Endothelial cell of umbilical vein (primary cell): Measurements from ENCODE around the gene ZNF407. TPM values are rescaled to one million over a fixed set of nuclear protein-coding genes. Genes with fewer than 3 reads are reported as not detected.

Experiments used
- BruUV-seq: library from RNA; stranded (reverse); fragments of 400-500 nt; replicated peaks from 2 replicates; lab custom pipeline; 2021; lab: Mats Ljungman, UMichigan
- CTCF ChIA-PET: fragments of 300-600, 350-600 bp; sonication (Branson Sonifier 250); formaldehyde crosslinking; loops from one replicate; lab custom pipeline; 2021; ENCODE audit warnings: antibody characterized with exemption, inconsistent platforms; lab: Charles Lee
- POLR2A ChIA-PET: fragments of 300-600, 350-600 bp; sonication (Branson Sonifier 250); formaldehyde crosslinking; loops from one replicate; lab custom pipeline; 2021; ENCODE audit warnings: antibody characterized with exemption, inconsistent platforms; lab: Charles Lee
- DNase-seq: peaks from one replicate; pipeline ENCODE4 v3.0.0-alpha.2; 2011; ENCODE audit warnings: low read depth, low spot score
- FAIRE-seq: peaks from 2 replicates; lab custom pipeline; 2011; peaks lifted over from hg19 to GRCh38; lab: Jason Lieb, UNC
- H2AFZ ChIP-seq: 2 replicates; pipeline ENCODE4 v1.6.0; 2012; ENCODE audit warnings: low read depth, low read length, control low read depth, inconsistent platforms
- H3K27ac ChIP-seq: 2 replicates; pipeline ENCODE4 v1.5.1; 2011; ENCODE audit warnings: low read depth, mild to moderate bottlenecking, control low read depth, low read length, moderate library complexity; ENCODE audit not compliant: insufficient read depth
- H3K27me3 ChIP-seq, 2 experiments: 2 replicates each; pipeline versions ENCODE4 v1.6.0 to v1.6.1; 2011; ENCODE audit warnings: low read length in 2 of 2, mixed read lengths in 1 of 2; ENCODE audit not compliant: control insufficient read depth in 2 of 2, insufficient read depth in 2 of 2
- H3K36me3 ChIP-seq, 2 experiments: 2 replicates in 1 of 2; 3 replicates in 1 of 2; pipeline ENCODE4 v1.5.1; 2011; ENCODE audit warnings: low read length in 2 of 2, mild to moderate bottlenecking in 1 of 2, moderate library complexity in 1 of 2; ENCODE audit not compliant: control insufficient read depth in 2 of 2, insufficient read depth in 2 of 2; ENCODE audit errors: extremely low read depth in 1 of 2
- H3K4me1 ChIP-seq: 3 replicates; pipeline ENCODE4 v1.5.1; 2011; ENCODE audit warnings: mild to moderate bottlenecking, low read length; ENCODE audit not compliant: control insufficient read depth, insufficient read depth; ENCODE audit errors: extremely low read depth
- H3K4me2 ChIP-seq: 2 replicates; pipeline ENCODE4 v1.6.1; 2011; ENCODE audit warnings: low read length, control low read depth, mixed read lengths; ENCODE audit not compliant: insufficient read depth
- H3K4me3 ChIP-seq, 3 experiments: fragments of 200-600 bp in 1 of 3; sonication (generic), shearing (Covaris generic) in 1 of 3; replicated peaks in 1 of 3; 2 replicates each; pipeline ENCODE4 v1.5.1; 2011 to 2016; ENCODE audit warnings: control low read depth in 3 of 3, low read length in 3 of 3, mild to moderate bottlenecking in 2 of 3, inconsistent platforms in 1 of 3, low read depth in 1 of 3, moderate library complexity in 1 of 3; ENCODE audit not compliant: insufficient read depth in 1 of 3
- H3K79me2 ChIP-seq: 2 replicates; pipeline ENCODE4 v1.6.0; 2012; ENCODE audit warnings: low read length, inconsistent platforms; ENCODE audit not compliant: control insufficient read depth, insufficient read depth
- H3K9ac ChIP-seq: replicated peaks from 2 replicates; pipeline ENCODE3; 2011; ENCODE audit warnings: low read length, control low read depth; ENCODE audit not compliant: insufficient read depth; ENCODE audit errors: extremely low read depth
- H3K9me1 ChIP-seq: replicated peaks from 3 replicates; pipeline ENCODE4 v1.6.0; 2011; ENCODE audit warnings: mild to moderate bottlenecking, low read length; ENCODE audit not compliant: control insufficient read depth, insufficient read depth; ENCODE audit errors: extremely low read depth
- H3K9me3 ChIP-seq: replicated peaks from 2 replicates; pipeline ENCODE4 v1.5.1; 2012; ENCODE audit warnings: low read length, inconsistent platforms; ENCODE audit not compliant: control insufficient read depth, insufficient read depth
- H4K20me1 ChIP-seq: replicated peaks from 2 replicates; pipeline ENCODE3; 2011; ENCODE audit warnings: mild to moderate bottlenecking, low read length; ENCODE audit not compliant: control insufficient read depth, insufficient read depth; ENCODE audit errors: extremely low read depth
- EZH2 ChIP-seq: IDR thresholded peaks from 2 replicates; pipeline ENCODE4 v1.6.1; 2012; ENCODE audit warnings: borderline replicate concordance, low read depth, mild to moderate bottlenecking, moderate library complexity, low read length, inconsistent platforms; ENCODE audit not compliant: severe bottlenecking
- FOS ChIP-seq: IDR thresholded peaks from 2 replicates; pipeline ENCODE4 v1.6.1; 2011; ENCODE audit warnings: mild to moderate bottlenecking, low read length, moderate library complexity, borderline replicate concordance; ENCODE audit not compliant: insufficient read depth
- GATA2 ChIP-seq: IDR thresholded peaks from 2 replicates; pipeline ENCODE4 v1.7.0; 2011; ENCODE audit warnings: low read depth, mild to moderate bottlenecking, moderate library complexity, mixed read lengths, low read length; ENCODE audit not compliant: insufficient read length, insufficient read depth
- JUN ChIP-seq: IDR thresholded peaks from 2 replicates; pipeline ENCODE4 v1.6.1; 2011; ENCODE audit warnings: borderline replicate concordance, low read depth; ENCODE audit not compliant: insufficient read length, insufficient read depth
- MAX ChIP-seq: IDR thresholded peaks from 2 replicates; pipeline ENCODE4 v1.6.1; 2011; ENCODE audit not compliant: insufficient read depth, insufficient read length
- MYC ChIP-seq: IDR thresholded peaks from one replicate; pipeline ENCODE4 v1.6.1; 2011; ENCODE audit warnings: mild to moderate bottlenecking, low read depth, low read length
- POLR2A ChIP-seq: IDR thresholded peaks from 2 replicates; pipeline ENCODE4 v1.6.1; 2012; ENCODE audit warnings: low read depth, mild to moderate bottlenecking, control low read depth, low read length
- POLR2AphosphoS5 ChIP-seq: IDR thresholded peaks from 2 replicates; pipeline ENCODE4 v1.6.1; 2012; ENCODE audit warnings: low read depth, mild to moderate bottlenecking, control low read depth, low read length, moderate library complexity; ENCODE audit not compliant: insufficient read depth
- dilution Hi-C: fragments of 300-500 bp; cut with MboI; formaldehyde crosslinking; loops from one replicate; pipeline ENCODE4 v1.15.0; 2019; ENCODE audit warnings: low sequenced_read_pairs; ENCODE audit not compliant: extremely low pct_ligation_motif_present
- intact Hi-C: fragments of 100-400 bp; cut with micrococcal nuclease; formaldehyde crosslinking; loops from one replicate; pipeline ENCODE4 v1.10.0; 2022
- polyA plus RNA-seq, 4 experiments: library from polyadenylated mRNA; depleted of rRNA in 3 of 4; stranded (reverse) in 3 of 4; unstranded in 1 of 4; fragments of >200 nt; gene quantifications; 2 replicates each; pipeline versions ENCODE4 v1.2.1 to v1.2.3, GENCODE V29; 2011 to 2012; ENCODE audit warnings: missing spikeins in 1 of 4
- total RNA-seq: library from RNA; stranded (reverse); gene quantifications from 2 replicates; pipeline ENCODE4 v1.2.3, GENCODE V29; 2021
- TF ChIP-seq, protein P1 (sequence below), 2 donors: IDR thresholded peaks; 1 replicate in 1 of 2; 2 replicates in 1 of 2; pipeline ENCODE4 v1.5.1; 2011; ENCODE audit warnings: low read length in 2 of 2, mild to moderate bottlenecking in 2 of 2, moderate library complexity in 2 of 2, control low read depth in 1 of 2, inconsistent platforms in 1 of 2, low read depth in 1 of 2; ENCODE audit not compliant: insufficient read depth in 1 of 2; ENCODE audit errors: extremely low read depth in 1 of 2

The ZNF407 gene
- total and polyA plus RNA-seq, 2 donors (not counting 3 experiments of a cell fraction or from before 2014, with no cell fraction given) = 3.8 to 20.1 TPM

GRCh38 chr18:74550886-74551285 lies 46.8 kb upstream of the ZNF407 start:
- Histone ChIP-seq H3K36me3 (no peaks in the 10 kb centered on the region), H3K27ac (no peak overlapping the region), H2AFZ (no peak overlapping the region), H3K79me2 (no peaks in the 10 kb centered on the region), H3K9ac (no peak overlapping the region), H3K4me3 (no peak overlapping the region), H3K4me1 (peaks cover 3% of the 10 kb centered on the region), H3K9me1 (no peaks in the 10 kb centered on the region), H3K4me2 (no peak overlapping the region), H4K20me1 (no peaks in the 10 kb centered on the region), H3K27me3 (peaks cover 0 to 4% of the 10 kb centered on the region in 2 experiments), H3K9me3 (no peaks in the 10 kb centered on the region)
- intact Hi-C loops = no loop called here
- ChIA-PET CTCF (interaction anchor here (1.4 to 1.6 kb wide), 5 partner anchors 197 to 1798 kb away, joined by 3 to 106 read pairs (median 9); no protein-coding TSS in a partner anchor), POLR2A (no interaction called here)
- no peak for TF ChIP-seq POLR2AphosphoS5
- TF ChIP-seq, protein P1, sequence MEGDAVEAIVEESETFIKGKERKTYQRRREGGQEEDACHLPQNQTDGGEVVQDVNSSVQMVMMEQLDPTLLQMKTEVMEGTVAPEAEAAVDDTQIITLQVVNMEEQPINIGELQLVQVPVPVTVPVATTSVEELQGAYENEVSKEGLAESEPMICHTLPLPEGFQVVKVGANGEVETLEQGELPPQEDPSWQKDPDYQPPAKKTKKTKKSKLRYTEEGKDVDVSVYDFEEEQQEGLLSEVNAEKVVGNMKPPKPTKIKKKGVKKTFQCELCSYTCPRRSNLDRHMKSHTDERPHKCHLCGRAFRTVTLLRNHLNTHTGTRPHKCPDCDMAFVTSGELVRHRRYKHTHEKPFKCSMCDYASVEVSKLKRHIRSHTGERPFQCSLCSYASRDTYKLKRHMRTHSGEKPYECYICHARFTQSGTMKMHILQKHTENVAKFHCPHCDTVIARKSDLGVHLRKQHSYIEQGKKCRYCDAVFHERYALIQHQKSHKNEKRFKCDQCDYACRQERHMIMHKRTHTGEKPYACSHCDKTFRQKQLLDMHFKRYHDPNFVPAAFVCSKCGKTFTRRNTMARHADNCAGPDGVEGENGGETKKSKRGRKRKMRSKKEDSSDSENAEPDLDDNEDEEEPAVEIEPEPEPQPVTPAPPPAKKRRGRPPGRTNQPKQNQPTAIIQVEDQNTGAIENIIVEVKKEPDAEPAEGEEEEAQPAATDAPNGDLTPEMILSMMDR (IDR thresholded peaks at IDR 0.05; ENCODE audit: extremely low read depth in 1 of 2, insufficient read depth in 1 of 2, low read depth in 1 of 2, low read length in 2 of 2) = no peak
- no peak for TF ChIP-seq MYC
- no peak for TF ChIP-seq MAX
- TF ChIP-seq JUN = no peak
- no peak for TF ChIP-seq EZH2
- no peak for TF ChIP-seq GATA2
- no peak for TF ChIP-seq FOS
- TF ChIP-seq POLR2A = no peak
- FAIRE-seq (no peak), DNase-seq (no peak)
- no TSS peak for BruUV-seq
- dilution Hi-C loops = no loop called here
